Measurements from ENCODE around the gene ZCWPW2. TPM values are rescaled to one million over a fixed set of nuclear protein-coding genes. Genes with fewer than 3 reads are reported as not detected.

ZCWPW2 gene
- total RNA-seq, 1 donor from 2014 or later = 0.96 TPM

- no peaks in the 10 kb centered on the region for H3K27me3 ChIP-seq
- no peak overlapping the region for H3K4me3 ChIP-seq
- H3K27ac ChIP-seq = no peak overlapping the region
- ATAC-seq (no peak), DNase-seq (no peak)
- no peaks in the 10 kb centered on the region for H3K9me3 ChIP-seq
- H3K36me3 ChIP-seq = no peaks in the 10 kb centered on the region
- H3K4me1 ChIP-seq = no peaks in the 10 kb centered on the region
- intact Hi-C loops (cut with DNase I) = no loop called here
- no peak for TF ChIP-seq CTCF (IDR thresholded peaks at IDR 0.05)
These were observed 156.5 kb downstream of the ZCWPW2 start for GRCh38 chr3:28504976-28505375.

- no peaks in the 10 kb centered on the region for H3K4me1 ChIP-seq
- H3K4me3 ChIP-seq = no peak overlapping the region
- H3K9me3 ChIP-seq = no peaks in the 10 kb centered on the region
- DNase-seq (no peak), ATAC-seq (no peak)
- intact Hi-C loops (cut with DNase I) = no loop called here
- H3K36me3 ChIP-seq = no peaks in the 10 kb centered on the region
- no peak for TF ChIP-seq CTCF (IDR thresholded peaks at IDR 0.05)
- no peak overlapping the region for H3K27ac ChIP-seq
- H3K27me3 ChIP-seq = no peaks in the 10 kb centered on the region
These were observed 173.1 kb downstream of the ZCWPW2 start for GRCh38 chr3:28521663-28522062.

GRCh38 chr3:28542351-28542750 lies 193.8 kb downstream of the ZCWPW2 start:
- TF ChIP-seq CTCF (IDR thresholded peaks at IDR 0.05) = no peak
- Histone ChIP-seq H3K9me3 (peaks cover 11% of the 10 kb centered on the region), H3K27me3 (no peaks in the 10 kb centered on the region), H3K4me1 (no peaks in the 10 kb centered on the region), H3K36me3 (no peaks in the 10 kb centered on the region), H3K4me3 (no peak overlapping the region), H3K27ac (no peak overlapping the region)
- ATAC-seq = no peak
- DNase-seq = no peak
- intact Hi-C loops (cut with DNase I) = no loop called here

GRCh38 chr3:28544236-28544635 lies 195.7 kb downstream of the ZCWPW2 start:
- intact Hi-C loops (cut with DNase I) = no loop called here
- DNase-seq (no peak), ATAC-seq (no peak)
- Histone ChIP-seq H3K36me3 (no peaks in the 10 kb centered on the region), H3K27me3 (no peaks in the 10 kb centered on the region), H3K9me3 (peaks cover 11% of the 10 kb centered on the region), H3K4me3 (no peak overlapping the region), H3K4me1 (no peaks in the 10 kb centered on the region), H3K27ac (no peak overlapping the region)
- TF ChIP-seq CTCF (IDR thresholded peaks at IDR 0.05) = no peak

GRCh38 chr3:28544831-28545230 lies 196.3 kb downstream of the ZCWPW2 start:
- H3K9me3 ChIP-seq = peaks cover 11% of the 10 kb centered on the region
- H3K4me1 ChIP-seq = no peaks in the 10 kb centered on the region
- no peaks in the 10 kb centered on the region for H3K27me3 ChIP-seq
- no peaks in the 10 kb centered on the region for H3K36me3 ChIP-seq
- H3K27ac ChIP-seq = no peak overlapping the region
- no peak for TF ChIP-seq CTCF (IDR thresholded peaks at IDR 0.05)
- ATAC-seq = no peak
- no peak overlapping the region for H3K4me3 ChIP-seq
- intact Hi-C loops (cut with DNase I) = no loop called here
- no peak for DNase-seq

- ATAC-seq (no peak), DNase-seq (no peak)
- Histone ChIP-seq H3K27me3 (no peaks in the 10 kb centered on the region), H3K36me3 (no peaks in the 10 kb centered on the region), H3K4me3 (no peak overlapping the region), H3K9me3 (peaks cover 2% of the 10 kb centered on the region), H3K27ac (no peak overlapping the region), H3K4me1 (no peaks in the 10 kb centered on the region)
- intact Hi-C loops (cut with DNase I) = no loop called here
- no peak for TF ChIP-seq CTCF (IDR thresholded peaks at IDR 0.05)
These were observed 199.2 kb downstream of the ZCWPW2 start for GRCh38 chr3:28547677-28548076.
